ENCODE data around the gene CSAG2.
"Not testable (repeated sequence)": the region's sequence is repeated elsewhere in the genome, so short reads cannot be mapped to it uniquely, and the experiment has no call there.

CSAG2 gene

GRCh38 chrX:152700390-152700789 lies 8.7 kb downstream of the CSAG2 start:
- H3K4me3 Mint-ChIP-seq; H3K36me3 Mint-ChIP-seq (ENCODE audit: low read depth); H3K4me1 Mint-ChIP-seq (ENCODE audit: low read depth); H3K27me3 Mint-ChIP-seq; DNase-seq; H3K27ac Mint-ChIP-seq; H3K9me3 Mint-ChIP-seq: not testable (repeated sequence)

GRCh38 chrX:152697952-152698931 lies 10.8 kb downstream of the CSAG2 start, which contains the start of gene MAGEA3:
TSS of gene MAGEA3 (plus strand) at chrX:152698794. CDS start at chrX:152700833, 2,039 bp downstream.
- not testable (repeated sequence) for H3K4me1 Mint-ChIP-seq (ENCODE audit: low read depth); H3K4me3 Mint-ChIP-seq; H3K36me3 Mint-ChIP-seq (ENCODE audit: low read depth); H3K27ac Mint-ChIP-seq; H3K27me3 Mint-ChIP-seq; H3K9me3 Mint-ChIP-seq; DNase-seq

GRCh38 chrX:152681012-152681411 lies 28.1 kb downstream of the CSAG2 start:
- H3K36me3 Mint-ChIP-seq (ENCODE audit: low read depth); H3K27ac Mint-ChIP-seq; DNase-seq; H3K9me3 Mint-ChIP-seq; H3K4me1 Mint-ChIP-seq (ENCODE audit: low read depth); H3K4me3 Mint-ChIP-seq: not testable (repeated sequence)
- peaks cover 11% of the 10 kb centered on the region for H3K27me3 Mint-ChIP-seq

DNA sequence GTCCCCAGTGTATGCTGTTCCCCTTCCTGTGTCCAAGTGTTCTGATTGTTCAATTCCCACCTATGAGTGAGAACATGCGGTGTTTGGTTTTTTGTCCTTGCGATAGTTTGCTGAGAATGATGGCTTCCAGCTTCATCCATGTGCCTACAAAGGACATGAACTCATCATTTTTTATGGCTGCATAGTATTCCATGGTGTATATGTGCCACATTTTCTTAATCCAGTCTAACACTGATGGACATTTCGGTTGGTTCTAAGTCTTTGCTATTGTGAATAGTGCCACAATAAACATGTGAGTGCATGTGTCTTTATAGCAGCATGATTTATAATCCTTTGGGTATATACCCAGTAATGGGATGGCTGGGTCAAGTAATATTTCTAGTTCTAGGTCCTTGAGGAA lies 34.4 kb downstream of the CSAG2 start:
- H3K4me1 Mint-ChIP-seq (ENCODE audit: low read depth); H3K4me3 Mint-ChIP-seq; H3K36me3 Mint-ChIP-seq (ENCODE audit: low read depth); DNase-seq; H3K27ac Mint-ChIP-seq; H3K9me3 Mint-ChIP-seq: not testable (repeated sequence)
- peaks cover 36% of the 10 kb centered on the region for H3K27me3 Mint-ChIP-seq

DNA sequence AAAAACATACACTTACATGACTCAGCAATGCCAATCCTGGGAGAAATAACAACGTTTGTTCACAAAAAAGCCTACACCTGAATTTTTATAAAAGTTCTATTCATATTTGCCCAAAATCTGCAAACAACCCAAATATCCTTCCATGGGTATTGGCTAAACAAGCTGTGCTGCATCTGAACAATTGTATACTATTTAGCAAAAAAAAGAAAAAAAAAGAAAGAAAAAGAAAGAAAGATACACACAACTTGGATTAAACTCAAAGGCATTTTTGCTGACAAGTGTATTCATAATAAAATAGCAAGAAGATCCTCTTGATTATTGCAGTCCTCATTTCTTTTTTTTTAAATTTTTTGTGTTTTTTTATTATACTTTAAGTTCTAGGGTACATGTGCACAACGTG lies 34.9 kb downstream of the CSAG2 start:
- no peak for DNase-seq
- no peaks in the 10 kb centered on the region for H3K4me1 Mint-ChIP-seq (ENCODE audit: low read depth)
- peaks cover 40% of the 10 kb centered on the region for H3K27me3 Mint-ChIP-seq
- H3K4me3 Mint-ChIP-seq: no peak overlapping the region
- H3K36me3 Mint-ChIP-seq (ENCODE audit: low read depth): no peaks in the 10 kb centered on the region
- H3K9me3 Mint-ChIP-seq: no peaks in the 10 kb centered on the region
- H3K27ac Mint-ChIP-seq: no peak overlapping the region

DNA sequence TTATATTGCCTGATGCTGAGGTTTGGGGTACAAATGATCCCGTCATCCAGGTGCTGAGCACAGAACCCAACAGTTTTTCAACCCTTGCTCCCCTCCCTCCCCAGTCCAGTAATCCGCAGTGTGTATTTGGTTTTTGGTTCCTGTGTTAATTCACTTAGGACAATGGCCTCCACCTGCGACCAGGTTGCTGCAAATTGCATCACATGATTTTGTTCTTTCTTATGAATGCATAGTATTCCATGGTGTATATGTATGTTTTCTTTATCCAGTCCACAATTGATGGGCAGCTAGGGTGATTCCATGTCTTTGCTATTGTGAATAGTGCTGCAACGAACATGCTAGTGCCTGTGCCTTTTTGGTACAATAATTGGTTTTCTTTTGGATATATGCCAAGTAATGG lies 46.0 kb downstream of the CSAG2 start:
- peaks cover 70% of the 10 kb centered on the region for H3K27me3 Mint-ChIP-seq
- no peak overlapping the region for H3K27ac Mint-ChIP-seq
- H3K36me3 Mint-ChIP-seq (ENCODE audit: low read depth): no peaks in the 10 kb centered on the region
- DNase-seq: no peak
- peaks cover 6% of the 10 kb centered on the region for H3K9me3 Mint-ChIP-seq
- no peak overlapping the region for H3K4me3 Mint-ChIP-seq
- H3K4me1 Mint-ChIP-seq (ENCODE audit: low read depth): no peaks in the 10 kb centered on the region

GRCh38 chrX:152658302-152658701 lies 50.8 kb downstream of the CSAG2 start:
- no peak overlapping the region for H3K27ac Mint-ChIP-seq
- peaks cover 69% of the 10 kb centered on the region for H3K27me3 Mint-ChIP-seq
- no peaks in the 10 kb centered on the region for H3K9me3 Mint-ChIP-seq
- no peaks in the 10 kb centered on the region for H3K36me3 Mint-ChIP-seq (ENCODE audit: low read depth)
- no peaks in the 10 kb centered on the region for H3K4me1 Mint-ChIP-seq (ENCODE audit: low read depth)
- H3K4me3 Mint-ChIP-seq: no peak overlapping the region
- no peak for DNase-seq

Measured in activated T-cell treated with anti-CD3 and anti-CD28 coated beads, Interleukin-2, amount 50 U/mL, for 24 hours (primary cell).